WTC11 (cell line): ENCODE data around the gene TUBB2B. TPM values are rescaled to one million over a fixed set of nuclear protein-coding genes. Genes with fewer than 3 reads are reported as not detected.

Source experiments
- ATAC-seq: fragments of 200-7000 bp; cut with Tn5 transposase; 2 replicates; pipeline ENCODE4 v1.10.0; 2021; ENCODE audit warnings: mild to moderate bottlenecking, moderate library complexity
- CTCF ChIA-PET: fragments of 300-600 bp; sonication (Branson Sonifier 250); formaldehyde crosslinking; loops from one replicate; lab custom pipeline; 2021; ENCODE audit warnings: antibody characterized with exemption; lab: Charles Lee
- POLR2A ChIA-PET: fragments of 350-600 bp; sonication (Branson Sonifier 250); formaldehyde crosslinking; loops from one replicate; lab custom pipeline; 2021; ENCODE audit warnings: antibody characterized with exemption; lab: Charles Lee
- DNase-seq: peaks from one replicate; pipeline ENCODE4 v3.0.0; 2021; ENCODE audit warnings: low spot score
- H3K27ac Mint-ChIP-seq: 2 replicates; pipeline ENCODE4 v1.8.0; 2021; ENCODE audit warnings: mixed read lengths
- H3K27me3 Mint-ChIP-seq: 2 replicates; pipeline ENCODE4 v1.8.0; 2021; ENCODE audit warnings: low read depth, mild to moderate bottlenecking, moderate library complexity, mixed read lengths
- H3K36me3 Mint-ChIP-seq: 2 replicates; pipeline ENCODE4 v1.8.0; 2021; ENCODE audit warnings: mixed read lengths
- H3K4me1 Mint-ChIP-seq: 2 replicates; pipeline ENCODE4 v1.8.0; 2022; ENCODE audit warnings: mixed read lengths
- H3K4me3 Mint-ChIP-seq: 2 replicates; pipeline ENCODE4 v1.8.0; 2021; ENCODE audit warnings: mild to moderate bottlenecking, moderate library complexity, mixed read lengths
- H3K9me3 Mint-ChIP-seq: 2 replicates; pipeline ENCODE4 v1.8.0; 2021; ENCODE audit warnings: mixed read lengths
- ESRRA ChIP-seq: sonication (generic); formaldehyde crosslinking; IDR thresholded peaks from 2 replicates; pipeline ENCODE4 v1.8.1; 2022; ENCODE audit warnings: mild to moderate bottlenecking, missing genetic modification reagents, borderline replicate concordance
- GABPB1 ChIP-seq: sonication (generic); formaldehyde crosslinking; IDR thresholded peaks from 2 replicates; pipeline ENCODE4 v1.8.1; 2023; ENCODE audit warnings: mild to moderate bottlenecking, missing genetic modification reagents
- NFE2L1 ChIP-seq: sonication (generic); formaldehyde crosslinking; IDR thresholded peaks from 2 replicates; pipeline ENCODE4 v1.8.1; 2023; ENCODE audit warnings: missing genetic modification reagents
- NFYB ChIP-seq: sonication (generic); formaldehyde crosslinking; conservative IDR thresholded peaks from 2 replicates; pipeline ENCODE4 v1.8.0; 2022; ENCODE audit warnings: low read depth, missing genetic modification reagents
- NR1H2 ChIP-seq: sonication (generic); formaldehyde crosslinking; IDR thresholded peaks from 2 replicates; pipeline ENCODE4 v1.9.0; 2021; ENCODE audit warnings: mild to moderate bottlenecking, moderate library complexity, missing genetic modification reagents
- NR3C1 ChIP-seq: sonication (generic); formaldehyde crosslinking; conservative IDR thresholded peaks from 2 replicates; pipeline ENCODE4 v1.8.1; 2023; ENCODE audit warnings: low read depth, mild to moderate bottlenecking, missing genetic modification reagents
- SOX15 ChIP-seq: fragments of 250-450 bp; sonication (Bioruptor Pico); IDR thresholded peaks from 2 replicates; pipeline ENCODE4 v1.9.0; 2021; ENCODE audit warnings: mild to moderate bottlenecking
- TEAD4 ChIP-seq: sonication (generic); formaldehyde crosslinking; IDR thresholded peaks from 2 replicates; pipeline ENCODE4 v1.8.0; 2022; ENCODE audit warnings: mild to moderate bottlenecking, missing genetic modification reagents
- TP53 ChIP-seq: sonication (generic); formaldehyde crosslinking; IDR thresholded peaks from 2 replicates; pipeline ENCODE4 v1.8.1; 2023; ENCODE audit warnings: mild to moderate bottlenecking, missing genetic modification reagents
- ZNF121 ChIP-seq: sonication (generic); formaldehyde crosslinking; IDR thresholded peaks from 2 replicates; pipeline ENCODE4 v1.8.0; 2023; ENCODE audit warnings: missing genetic modification reagents
- ZNF263 ChIP-seq: sonication (generic); formaldehyde crosslinking; IDR thresholded peaks from 2 replicates; pipeline ENCODE4 v1.8.1; 2022; ENCODE audit warnings: low read depth, mild to moderate bottlenecking, moderate library complexity, missing genetic modification reagents
- ZNF396 ChIP-seq: fragments of 250-450 bp; sonication (Bioruptor Pico); IDR thresholded peaks from 2 replicates; pipeline ENCODE4 v1.8.0; 2021; ENCODE audit warnings: mild to moderate bottlenecking, moderate library complexity, borderline replicate concordance
- total RNA-seq: library from RNA; stranded (reverse); gene quantifications from 3 replicates; pipeline ENCODE4 v1.2.3, GENCODE V29; 2021
- TF ChIP-seq, protein P1 (sequence below): sonication (generic); formaldehyde crosslinking; conservative IDR thresholded peaks from 2 replicates; pipeline ENCODE4 v1.8.1; 2022; ENCODE audit warnings: mild to moderate bottlenecking, missing genetic modification reagents
- TF ChIP-seq, protein P2 (sequence below): fragments of 250-450 bp; sonication (Bioruptor Pico); IDR thresholded peaks from 2 replicates; pipeline ENCODE4 v1.9.0; 2021; ENCODE audit warnings: moderate library complexity, mild to moderate bottlenecking, inconsistent platforms, borderline replicate concordance
- TF ChIP-seq, protein P3 (sequence below): fragments of 250-450 bp; sonication (Bioruptor Pico); IDR thresholded peaks from 2 replicates; pipeline ENCODE4 v1.8.0; 2021; ENCODE audit warnings: mild to moderate bottlenecking
- TF ChIP-seq, protein P4 (sequence below): fragments of 250-450 bp; sonication (Bioruptor Pico); IDR thresholded peaks from 2 replicates; pipeline ENCODE4 v1.9.0; 2021; ENCODE audit warnings: mild to moderate bottlenecking, borderline replicate concordance
- TF ChIP-seq, protein P5 (sequence below): sonication (generic); formaldehyde crosslinking; IDR thresholded peaks from 2 replicates; pipeline ENCODE4 v1.8.1; 2022; ENCODE audit warnings: missing genetic modification reagents, borderline replicate concordance
- TF ChIP-seq, protein P6 (sequence below): sonication (generic); formaldehyde crosslinking; IDR thresholded peaks from 2 replicates; pipeline ENCODE4 v1.8.0; 2023; ENCODE audit warnings: missing genetic modification reagents
- TF ChIP-seq, protein P7 (sequence below): fragments of 250-450 bp; sonication (Bioruptor Pico); IDR thresholded peaks from 2 replicates; pipeline ENCODE4 v1.9.0; 2021; ENCODE audit warnings: mild to moderate bottlenecking
- TF ChIP-seq, protein P8 (sequence below): sonication (generic); formaldehyde crosslinking; IDR thresholded peaks from 2 replicates; pipeline ENCODE4 v1.8.1; 2022; ENCODE audit warnings: mild to moderate bottlenecking, missing genetic modification reagents, moderate library complexity, borderline replicate concordance

Gene TUBB2B
- total RNA-seq, 1 experiment from 2014 or later, result 591 TPM

DNA sequence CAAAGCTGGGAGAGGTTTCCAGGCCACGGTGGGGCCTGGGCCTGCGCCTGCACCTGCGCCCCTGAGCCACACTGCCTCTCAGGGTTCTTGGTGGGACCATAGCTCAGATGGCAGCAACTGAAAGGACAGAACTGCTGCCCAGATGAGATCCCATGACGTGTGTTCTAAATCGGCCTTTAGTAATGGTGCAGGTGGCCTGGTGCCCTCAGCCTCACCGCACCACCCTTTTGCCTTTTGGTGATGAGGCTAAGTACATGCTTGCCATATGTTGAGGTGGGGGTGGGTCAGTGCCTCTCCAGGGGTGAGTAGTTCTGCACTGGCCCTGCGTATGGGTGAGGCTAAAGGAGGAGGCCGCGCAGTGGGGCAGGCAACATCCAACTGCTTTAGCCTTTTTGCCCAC, 38.7 kb upstream of the TUBB2B start:
- Mint-ChIP-seq H3K9me3 (no peaks in the 10 kb centered on the region; the same call in 1 of the 2 replicates), H3K4me3 (no peak overlapping the region), H3K4me1 (peaks cover 16% of the 10 kb centered on the region), H3K36me3 (peaks cover 54% of the 10 kb centered on the region)
- CTCF ChIA-PET, result interaction anchor here (2.0 kb wide), 1 partner anchor 15 kb away, joined by 10 read pairs; no protein-coding TSS in a partner anchor
- ATAC-seq, result no peak
- TF ChIP-seq, protein P1, sequence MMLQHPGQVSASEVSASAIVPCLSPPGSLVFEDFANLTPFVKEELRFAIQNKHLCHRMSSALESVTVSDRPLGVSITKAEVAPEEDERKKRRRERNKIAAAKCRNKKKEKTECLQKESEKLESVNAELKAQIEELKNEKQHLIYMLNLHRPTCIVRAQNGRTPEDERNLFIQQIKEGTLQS (CRISPR knock-in tag), result no peak
- TF ChIP-seq, protein P2, sequence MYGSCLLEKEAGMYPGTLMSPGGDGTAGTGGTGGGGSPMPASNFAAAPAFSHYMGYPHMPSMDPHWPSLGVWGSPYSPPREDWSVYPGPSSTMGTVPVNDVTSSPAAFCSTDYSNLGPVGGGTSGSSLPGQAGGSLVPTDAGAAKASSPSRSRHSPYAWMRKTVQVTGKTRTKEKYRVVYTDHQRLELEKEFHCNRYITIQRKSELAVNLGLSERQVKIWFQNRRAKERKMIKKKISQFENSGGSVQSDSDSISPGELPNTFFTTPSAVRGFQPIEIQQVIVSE, result no peak
- TF ChIP-seq, protein P3, sequence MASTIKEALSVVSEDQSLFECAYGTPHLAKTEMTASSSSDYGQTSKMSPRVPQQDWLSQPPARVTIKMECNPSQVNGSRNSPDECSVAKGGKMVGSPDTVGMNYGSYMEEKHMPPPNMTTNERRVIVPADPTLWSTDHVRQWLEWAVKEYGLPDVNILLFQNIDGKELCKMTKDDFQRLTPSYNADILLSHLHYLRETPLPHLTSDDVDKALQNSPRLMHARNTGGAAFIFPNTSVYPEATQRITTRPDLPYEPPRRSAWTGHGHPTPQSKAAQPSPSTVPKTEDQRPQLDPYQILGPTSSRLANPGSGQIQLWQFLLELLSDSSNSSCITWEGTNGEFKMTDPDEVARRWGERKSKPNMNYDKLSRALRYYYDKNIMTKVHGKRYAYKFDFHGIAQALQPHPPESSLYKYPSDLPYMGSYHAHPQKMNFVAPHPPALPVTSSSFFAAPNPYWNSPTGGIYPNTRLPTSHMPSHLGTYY (CRISPR knock-in tag), result no peak
- TF ChIP-seq ESRRA (CRISPR knock-in tag) (no peak), ZNF263 (CRISPR knock-in tag) (no peak), ZNF121 (CRISPR knock-in tag) (no peak), NR3C1 (CRISPR knock-in tag) (no peak), ZNF396 (no peak), NR1H2 (CRISPR knock-in tag) (no peak), SOX15 (CRISPR knock-in tag) (no peak), GABPB1 (CRISPR knock-in tag) (no peak)
- TF ChIP-seq, protein P4, sequence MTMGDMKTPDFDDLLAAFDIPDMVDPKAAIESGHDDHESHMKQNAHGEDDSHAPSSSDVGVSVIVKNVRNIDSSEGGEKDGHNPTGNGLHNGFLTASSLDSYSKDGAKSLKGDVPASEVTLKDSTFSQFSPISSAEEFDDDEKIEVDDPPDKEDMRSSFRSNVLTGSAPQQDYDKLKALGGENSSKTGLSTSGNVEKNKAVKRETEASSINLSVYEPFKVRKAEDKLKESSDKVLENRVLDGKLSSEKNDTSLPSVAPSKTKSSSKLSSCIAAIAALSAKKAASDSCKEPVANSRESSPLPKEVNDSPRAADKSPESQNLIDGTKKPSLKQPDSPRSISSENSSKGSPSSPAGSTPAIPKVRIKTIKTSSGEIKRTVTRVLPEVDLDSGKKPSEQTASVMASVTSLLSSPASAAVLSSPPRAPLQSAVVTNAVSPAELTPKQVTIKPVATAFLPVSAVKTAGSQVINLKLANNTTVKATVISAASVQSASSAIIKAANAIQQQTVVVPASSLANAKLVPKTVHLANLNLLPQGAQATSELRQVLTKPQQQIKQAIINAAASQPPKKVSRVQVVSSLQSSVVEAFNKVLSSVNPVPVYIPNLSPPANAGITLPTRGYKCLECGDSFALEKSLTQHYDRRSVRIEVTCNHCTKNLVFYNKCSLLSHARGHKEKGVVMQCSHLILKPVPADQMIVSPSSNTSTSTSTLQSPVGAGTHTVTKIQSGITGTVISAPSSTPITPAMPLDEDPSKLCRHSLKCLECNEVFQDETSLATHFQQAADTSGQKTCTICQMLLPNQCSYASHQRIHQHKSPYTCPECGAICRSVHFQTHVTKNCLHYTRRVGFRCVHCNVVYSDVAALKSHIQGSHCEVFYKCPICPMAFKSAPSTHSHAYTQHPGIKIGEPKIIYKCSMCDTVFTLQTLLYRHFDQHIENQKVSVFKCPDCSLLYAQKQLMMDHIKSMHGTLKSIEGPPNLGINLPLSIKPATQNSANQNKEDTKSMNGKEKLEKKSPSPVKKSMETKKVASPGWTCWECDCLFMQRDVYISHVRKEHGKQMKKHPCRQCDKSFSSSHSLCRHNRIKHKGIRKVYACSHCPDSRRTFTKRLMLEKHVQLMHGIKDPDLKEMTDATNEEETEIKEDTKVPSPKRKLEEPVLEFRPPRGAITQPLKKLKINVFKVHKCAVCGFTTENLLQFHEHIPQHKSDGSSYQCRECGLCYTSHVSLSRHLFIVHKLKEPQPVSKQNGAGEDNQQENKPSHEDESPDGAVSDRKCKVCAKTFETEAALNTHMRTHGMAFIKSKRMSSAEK (CRISPR knock-in tag), result no peak
- TF ChIP-seq, protein P5, sequence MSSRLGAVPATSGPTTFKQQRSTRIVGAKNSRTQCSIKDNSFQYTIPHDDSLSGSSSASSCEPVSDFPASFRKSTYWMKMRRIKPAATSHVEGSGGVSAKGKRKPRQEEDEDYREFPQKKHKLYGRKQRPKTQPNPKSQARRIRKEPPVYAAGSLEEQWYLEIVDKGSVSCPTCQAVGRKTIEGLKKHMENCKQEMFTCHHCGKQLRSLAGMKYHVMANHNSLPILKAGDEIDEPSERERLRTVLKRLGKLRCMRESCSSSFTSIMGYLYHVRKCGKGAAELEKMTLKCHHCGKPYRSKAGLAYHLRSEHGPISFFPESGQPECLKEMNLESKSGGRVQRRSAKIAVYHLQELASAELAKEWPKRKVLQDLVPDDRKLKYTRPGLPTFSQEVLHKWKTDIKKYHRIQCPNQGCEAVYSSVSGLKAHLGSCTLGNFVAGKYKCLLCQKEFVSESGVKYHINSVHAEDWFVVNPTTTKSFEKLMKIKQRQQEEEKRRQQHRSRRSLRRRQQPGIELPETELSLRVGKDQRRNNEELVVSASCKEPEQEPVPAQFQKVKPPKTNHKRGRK (CRISPR knock-in tag), result no peak
- TF ChIP-seq, all 79 proteins: peak for 0
- DNase-seq, result no peak
- 0 out of 2 replicates have a peak overlapping the region, but pooled peaks have one; percentile 24 for H3K27ac Mint-ChIP-seq
- POLR2A ChIA-PET, result no interaction called here
- no peaks in the 10 kb centered on the region for H3K27me3 Mint-ChIP-seq

DNA sequence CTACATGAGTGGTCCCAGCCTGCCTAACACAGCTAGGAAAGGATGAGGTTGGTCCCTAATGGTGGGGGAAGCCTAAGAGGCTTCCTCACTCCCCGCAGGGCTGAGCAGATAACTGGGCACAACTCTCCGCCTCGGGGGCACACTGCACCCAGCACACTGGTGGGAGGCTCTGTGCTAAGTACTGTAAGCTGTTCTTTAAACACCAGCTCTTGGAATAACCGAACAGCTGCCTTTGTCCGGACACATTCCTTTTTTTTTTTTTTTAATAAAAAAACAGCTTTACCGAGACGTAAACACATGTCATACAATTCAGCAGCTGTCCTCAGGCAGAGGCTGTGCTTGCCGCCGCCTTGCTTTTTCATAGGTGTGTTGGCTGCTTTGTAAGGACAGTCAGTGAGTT, 38.2 kb upstream of the TUBB2B start:
- CTCF ChIA-PET, result interaction anchor here (1.4 to 2.0 kb wide), 2 partner anchors 14 kb away, joined by 7 to 10 read pairs; no protein-coding TSS in a partner anchor
- DNase-seq, result no peak
- peaks cover 21% of the 10 kb centered on the region for H3K4me1 Mint-ChIP-seq
- no peak; the same call in 1 of the 2 replicates for ATAC-seq
- H3K27ac Mint-ChIP-seq, result no peak overlapping the region; the same call in 1 of the 2 replicates
- peaks cover 49% of the 10 kb centered on the region for H3K36me3 Mint-ChIP-seq
- no peaks in the 10 kb centered on the region for H3K27me3 Mint-ChIP-seq
- H3K4me3 Mint-ChIP-seq, result no peak overlapping the region
- no peaks in the 10 kb centered on the region; the same call in 1 of the 2 replicates for H3K9me3 Mint-ChIP-seq
- POLR2A ChIA-PET, result no interaction called here
- TF ChIP-seq, protein P6, sequence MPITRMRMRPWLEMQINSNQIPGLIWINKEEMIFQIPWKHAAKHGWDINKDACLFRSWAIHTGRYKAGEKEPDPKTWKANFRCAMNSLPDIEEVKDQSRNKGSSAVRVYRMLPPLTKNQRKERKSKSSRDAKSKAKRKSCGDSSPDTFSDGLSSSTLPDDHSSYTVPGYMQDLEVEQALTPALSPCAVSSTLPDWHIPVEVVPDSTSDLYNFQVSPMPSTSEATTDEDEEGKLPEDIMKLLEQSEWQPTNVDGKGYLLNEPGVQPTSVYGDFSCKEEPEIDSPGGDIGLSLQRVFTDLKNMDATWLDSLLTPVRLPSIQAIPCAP, result no peak
- TF ChIP-seq, protein P7, sequence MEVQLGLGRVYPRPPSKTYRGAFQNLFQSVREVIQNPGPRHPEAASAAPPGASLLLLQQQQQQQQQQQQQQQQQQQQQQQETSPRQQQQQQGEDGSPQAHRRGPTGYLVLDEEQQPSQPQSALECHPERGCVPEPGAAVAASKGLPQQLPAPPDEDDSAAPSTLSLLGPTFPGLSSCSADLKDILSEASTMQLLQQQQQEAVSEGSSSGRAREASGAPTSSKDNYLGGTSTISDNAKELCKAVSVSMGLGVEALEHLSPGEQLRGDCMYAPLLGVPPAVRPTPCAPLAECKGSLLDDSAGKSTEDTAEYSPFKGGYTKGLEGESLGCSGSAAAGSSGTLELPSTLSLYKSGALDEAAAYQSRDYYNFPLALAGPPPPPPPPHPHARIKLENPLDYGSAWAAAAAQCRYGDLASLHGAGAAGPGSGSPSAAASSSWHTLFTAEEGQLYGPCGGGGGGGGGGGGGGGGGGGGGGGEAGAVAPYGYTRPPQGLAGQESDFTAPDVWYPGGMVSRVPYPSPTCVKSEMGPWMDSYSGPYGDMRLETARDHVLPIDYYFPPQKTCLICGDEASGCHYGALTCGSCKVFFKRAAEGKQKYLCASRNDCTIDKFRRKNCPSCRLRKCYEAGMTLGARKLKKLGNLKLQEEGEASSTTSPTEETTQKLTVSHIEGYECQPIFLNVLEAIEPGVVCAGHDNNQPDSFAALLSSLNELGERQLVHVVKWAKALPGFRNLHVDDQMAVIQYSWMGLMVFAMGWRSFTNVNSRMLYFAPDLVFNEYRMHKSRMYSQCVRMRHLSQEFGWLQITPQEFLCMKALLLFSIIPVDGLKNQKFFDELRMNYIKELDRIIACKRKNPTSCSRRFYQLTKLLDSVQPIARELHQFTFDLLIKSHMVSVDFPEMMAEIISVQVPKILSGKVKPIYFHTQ (CRISPR knock-in tag), result no peak
- TF ChIP-seq NFYB, result no peak
- no peak for TF ChIP-seq NFE2L1 (CRISPR knock-in tag)
- no peak for TF ChIP-seq NR1H2 (CRISPR knock-in tag)
- no peak for TF ChIP-seq TP53 (CRISPR knock-in tag)
- TF ChIP-seq, protein P2, result no peak
- no peak for TF ChIP-seq TEAD4 (CRISPR knock-in tag)
- TF ChIP-seq, protein P8, sequence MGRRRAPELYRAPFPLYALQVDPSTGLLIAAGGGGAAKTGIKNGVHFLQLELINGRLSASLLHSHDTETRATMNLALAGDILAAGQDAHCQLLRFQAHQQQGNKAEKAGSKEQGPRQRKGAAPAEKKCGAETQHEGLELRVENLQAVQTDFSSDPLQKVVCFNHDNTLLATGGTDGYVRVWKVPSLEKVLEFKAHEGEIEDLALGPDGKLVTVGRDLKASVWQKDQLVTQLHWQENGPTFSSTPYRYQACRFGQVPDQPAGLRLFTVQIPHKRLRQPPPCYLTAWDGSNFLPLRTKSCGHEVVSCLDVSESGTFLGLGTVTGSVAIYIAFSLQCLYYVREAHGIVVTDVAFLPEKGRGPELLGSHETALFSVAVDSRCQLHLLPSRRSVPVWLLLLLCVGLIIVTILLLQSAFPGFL, result no peak
